Endodermal cell (in vitro differentiated cells): ENCODE results near the gene BEND3. TPM values are rescaled to one million over a fixed set of nuclear protein-coding genes. Genes with fewer than 3 reads are reported as not detected.
A peak's percentile ranks its signal among the peaks of the same experiment; 100 is the strongest.

ENCODE experiments used
- DNase-seq: peaks from one replicate; pipeline ENCODE4 v3.0.0-alpha.2; 2017
- H3K27ac ChIP-seq: 2 replicates; pipeline ENCODE4 v1.5.1; 2013; ENCODE audit warnings: mild to moderate bottlenecking, low read depth, low read length, moderate library complexity
- H3K27me3 ChIP-seq: 2 replicates; pipeline ENCODE4 v1.6.1; 2013; ENCODE audit warnings: mild to moderate bottlenecking, low read length, moderate library complexity; ENCODE audit not compliant: insufficient read depth, control insufficient read depth, poor library complexity, severe bottlenecking
- H3K36me3 ChIP-seq: 2 replicates; pipeline ENCODE4 v1.7.0; 2013; ENCODE audit warnings: mild to moderate bottlenecking, low read length, moderate library complexity; ENCODE audit not compliant: control insufficient read depth, insufficient read depth
- H3K4me1 ChIP-seq: one replicate; pipeline ENCODE4 v1.7.0; 2013; ENCODE audit warnings: low read length; ENCODE audit not compliant: control insufficient read depth, insufficient read depth
- H3K4me3 ChIP-seq: 2 replicates; pipeline ENCODE4 v1.5.1; 2013; ENCODE audit warnings: mild to moderate bottlenecking, low read length, moderate library complexity
- H3K9ac ChIP-seq: 2 replicates; pipeline ENCODE4 v1.6.1; 2013; ENCODE audit warnings: mild to moderate bottlenecking, low read length, moderate library complexity; ENCODE audit not compliant: poor library complexity, severe bottlenecking; ENCODE audit errors: extremely low read depth
- H3K9me3 ChIP-seq: 2 replicates; pipeline ENCODE4 v1.6.1; 2013; ENCODE audit warnings: mild to moderate bottlenecking, low read length, moderate library complexity; ENCODE audit not compliant: control insufficient read depth
- H3K27ac Mint-ChIP-seq: 2 replicates; pipeline ENCODE4 v1.8.0; 2020; ENCODE audit warnings: mixed read lengths
- H3K27me3 Mint-ChIP-seq: 2 replicates; pipeline ENCODE4 v1.8.0; 2021; ENCODE audit warnings: mild to moderate bottlenecking, mixed read lengths; ENCODE audit not compliant: insufficient read depth
- H3K36me3 Mint-ChIP-seq: 2 replicates; pipeline ENCODE4 v1.8.0; 2020; ENCODE audit warnings: low read depth, mixed read lengths
- H3K4me1 Mint-ChIP-seq: 2 replicates; pipeline ENCODE4 v1.8.0; 2020; ENCODE audit warnings: mixed read lengths
- H3K4me3 Mint-ChIP-seq: 2 replicates; pipeline ENCODE4 v1.8.0; 2020; ENCODE audit warnings: mild to moderate bottlenecking, moderate library complexity, mixed read lengths
- H3K9me3 Mint-ChIP-seq: 2 replicates; pipeline ENCODE4 v1.8.0; 2020; ENCODE audit warnings: mild to moderate bottlenecking, mixed read lengths
- CTCF ChIP-seq: fragments of 200-600 bp; sonication (generic); conservative IDR thresholded peaks from 2 replicates; pipeline ENCODE4 v1.5.0; 2021; ENCODE audit warnings: antibody characterized with exemption, mild to moderate bottlenecking
- WGBS, 2 experiments: methylation state at CpG; one replicate each; pipeline versions ENCODE4 v1.1.5 to v1.1.7; 2013; ENCODE audit warnings: missing lambda C conversion rate in 2 of 2, mixed read lengths in 1 of 2; ENCODE audit not compliant: insufficient coverage in 1 of 2, insufficient read length in 1 of 2; 5-methylcytosine and 5-hydroxymethylcytosine counted together
- total RNA-seq, 2 donors: library from RNA; stranded (reverse); fragmentation: NEBNext Ultra II Directional in 1 of 2; extraction: Animal tissue kit (Norgen Biotek cat#: 25700) in 1 of 2; gene quantifications; 2 replicates in 1 of 2; 3 replicates in 1 of 2; pipeline ENCODE4 v1.2.1, GENCODE V29; 2021

BEND3 gene
- total RNA-seq, 2 donors from 2014 or later: 18.0 to 28.6 TPM

GRCh38 chr6:107107791-107108190, 7.5 kb downstream of the BEND3 start:
- Mint-ChIP-seq H3K27me3 (no peaks in the 10 kb centered on the region), H3K4me1 (peaks cover 22% of the 10 kb centered on the region), H3K27ac (no peak overlapping the region), H3K36me3 (peaks cover 12% of the 10 kb centered on the region), H3K4me3 (no peak overlapping the region), H3K9me3 (no peaks in the 10 kb centered on the region)
- no peak for DNase-seq
- no peak overlapping the region for H3K27ac ChIP-seq
- no peak overlapping the region for H3K4me3 ChIP-seq
- peaks cover 12% of the 10 kb centered on the region for H3K36me3 ChIP-seq
- WGBS, 2 experiments: 95 to 96% methylated on average over 4 of the region's 4 CpGs
- H3K9ac ChIP-seq: no peak overlapping the region
- no peak for TF ChIP-seq CTCF
- H3K4me1 ChIP-seq: peaks cover 7% of the 10 kb centered on the region
- no peaks in the 10 kb centered on the region for H3K9me3 ChIP-seq
- no peaks in the 10 kb centered on the region for H3K27me3 ChIP-seq

GRCh38 chr6:107106165-107106564, 9.2 kb downstream of the BEND3 start:
- no peaks in the 10 kb centered on the region for H3K27me3 ChIP-seq
- H3K9ac ChIP-seq: no peak overlapping the region
- peaks cover 29% of the 10 kb centered on the region for H3K4me1 Mint-ChIP-seq
- H3K4me1 ChIP-seq: peaks cover 7% of the 10 kb centered on the region
- peaks cover 3% of the 10 kb centered on the region for H3K36me3 Mint-ChIP-seq
- H3K9me3 Mint-ChIP-seq: no peaks in the 10 kb centered on the region
- H3K27ac Mint-ChIP-seq: peak overlapping the region; percentile 82
- H3K4me3 Mint-ChIP-seq: no peak overlapping the region
- no peak overlapping the region for H3K4me3 ChIP-seq
- no peaks in the 10 kb centered on the region for H3K9me3 ChIP-seq
- no peak overlapping the region for H3K27ac ChIP-seq
- peaks cover 4% of the 10 kb centered on the region for H3K36me3 ChIP-seq
- 71 to 76% methylated on average over 1 to 3 of the region's 3 CpGs for WGBS, 2 experiments
- DNase-seq: peak; percentile 76
- TF ChIP-seq CTCF: no peak
- no peaks in the 10 kb centered on the region for H3K27me3 Mint-ChIP-seq

- no peak overlapping the region for H3K27ac ChIP-seq
These were observed 9.7 kb downstream of the BEND3 start for GRCh38 chr6:107105511-107106116.

More at GRCh38 chr6:107105511-107106116, 9.7 kb downstream of the BEND3 start:
- WGBS, 2 experiments: 86 to 89% methylated on average over 5 to 7 of the region's 7 CpGs
- no peak overlapping the region for H3K4me3 ChIP-seq
- H3K27me3 Mint-ChIP-seq: no peaks in the 10 kb centered on the region
- H3K36me3 Mint-ChIP-seq: peaks cover 3% of the 10 kb centered on the region
- H3K9me3 Mint-ChIP-seq: no peaks in the 10 kb centered on the region
- no peak overlapping the region for H3K4me3 Mint-ChIP-seq
- TF ChIP-seq CTCF: no peak
- no peaks in the 10 kb centered on the region for H3K27me3 ChIP-seq
- peak overlapping the region; percentile 82 for H3K27ac Mint-ChIP-seq
- no peak overlapping the region for H3K9ac ChIP-seq
- no peaks in the 10 kb centered on the region for H3K9me3 ChIP-seq
- peak; percentile 66 for DNase-seq
- H3K4me1 Mint-ChIP-seq: peaks cover 33% of the 10 kb centered on the region
- peaks cover 4% of the 10 kb centered on the region for H3K36me3 ChIP-seq
- peaks cover 7% of the 10 kb centered on the region for H3K4me1 ChIP-seq
